AG20443 (cell line): ENCODE data around the gene ATP2B2.

Source experiments
- DNase-seq: peaks from one replicate; pipeline ENCODE4 v3.0.0; 2012; ENCODE audit warnings: low spot score, mixed read lengths

ATP2B2 gene

GRCh38 chr3:10493202-10493589 is 12.2 kb downstream of the ATP2B2 start:
- no peak for DNase-seq

- no peak for DNase-seq
These were observed 12.8 kb downstream of the ATP2B2 start for GRCh38 chr3:10492364-10493201.

GRCh38 chr3:10489746-10490483 is 15.5 kb downstream of the ATP2B2 start:
- no peak for DNase-seq

- no peak for DNase-seq
These were observed 17.3 kb downstream of the ATP2B2 start for GRCh38 chr3:10487988-10488633.

- DNase-seq: no peak
These were observed 19.6 kb downstream of the ATP2B2 start for GRCh38 chr3:10485806-10486205.

- DNase-seq: no peak
These were observed 20.0 kb downstream of the ATP2B2 start for GRCh38 chr3:10485380-10485779.

GRCh38 chr3:10484709-10485108 is 20.7 kb downstream of the ATP2B2 start:
- no peak for DNase-seq

GRCh38 chr3:10483686-10484345 is 21.6 kb downstream of the ATP2B2 start:
- DNase-seq: no peak

- DNase-seq: no peak
These were observed 22.1 kb downstream of the ATP2B2 start for GRCh38 chr3:10483364-10483675.

GRCh38 chr3:10482631-10483363 is 22.6 kb downstream of the ATP2B2 start:
- no peak for DNase-seq

- DNase-seq: no peak
These were observed 24.5 kb downstream of the ATP2B2 start for GRCh38 chr3:10480871-10481378.

GRCh38 chr3:10479311-10479710 is 26.1 kb downstream of the ATP2B2 start:
- DNase-seq: no peak

- no peak for DNase-seq
These were observed 29.4 kb downstream of the ATP2B2 start for GRCh38 chr3:10475983-10476382.

- no peak for DNase-seq
These were observed 30.5 kb downstream of the ATP2B2 start for GRCh38 chr3:10474847-10475246.

GRCh38 chr3:10474275-10474646 is 31.1 kb downstream of the ATP2B2 start:
- DNase-seq: no peak

GRCh38 chr3:10473581-10474274 is 31.7 kb downstream of the ATP2B2 start:
- no peak for DNase-seq

GRCh38 chr3:10472877-10473440 is 32.4 kb downstream of the ATP2B2 start:
- no peak for DNase-seq

- no peak for DNase-seq
These were observed 34.2 kb downstream of the ATP2B2 start for GRCh38 chr3:10471054-10471688.

GRCh38 chr3:10470120-10471053 is 35.0 kb downstream of the ATP2B2 start:
- no peak for DNase-seq
